Duodenal mucosa (tissue), 2 donors: ENCODE measurements around the gene IL27RA.
A peak's percentile ranks its signal among the peaks of the same experiment; 100 is the strongest.

Experiments used
- H3K27ac ChIP-seq: one replicate; pipeline ENCODE4 v1.7.0; 2013; ENCODE audit warnings: low read depth, low read length
- H3K27me3 ChIP-seq, 2 donors: one replicate each; pipeline ENCODE4 v1.7.0; 2013; ENCODE audit warnings: low read length in 2 of 2, control low read depth in 1 of 2; ENCODE audit not compliant: insufficient read depth in 2 of 2, control insufficient read depth in 1 of 2
- H3K36me3 ChIP-seq, 2 donors: one replicate each; pipeline ENCODE4 v1.7.0; 2013; ENCODE audit warnings: low read length in 2 of 2, control low read depth in 1 of 2; ENCODE audit not compliant: insufficient read depth in 2 of 2, control insufficient read depth in 1 of 2
- H3K4me1 ChIP-seq, 2 donors: one replicate each; pipeline ENCODE4 v1.7.0; 2013; ENCODE audit warnings: low read length in 2 of 2, control low read depth in 1 of 2; ENCODE audit not compliant: insufficient read depth in 2 of 2, control insufficient read depth in 1 of 2
- H3K4me3 ChIP-seq, 2 donors: one replicate each; pipeline ENCODE4 v1.7.0; 2013; ENCODE audit warnings: low read length in 2 of 2, low read depth in 1 of 2
- H3K9ac ChIP-seq, 2 donors: one replicate each; pipeline ENCODE4 v1.7.0; 2013; ENCODE audit warnings: low read length in 2 of 2, low read depth in 1 of 2
- H3K9me3 ChIP-seq, 2 donors: one replicate each; pipeline ENCODE4 v1.7.0; 2013; ENCODE audit warnings: low read length in 2 of 2, control low read depth in 1 of 2; ENCODE audit not compliant: control insufficient read depth in 1 of 2

IL27RA gene

DNA sequence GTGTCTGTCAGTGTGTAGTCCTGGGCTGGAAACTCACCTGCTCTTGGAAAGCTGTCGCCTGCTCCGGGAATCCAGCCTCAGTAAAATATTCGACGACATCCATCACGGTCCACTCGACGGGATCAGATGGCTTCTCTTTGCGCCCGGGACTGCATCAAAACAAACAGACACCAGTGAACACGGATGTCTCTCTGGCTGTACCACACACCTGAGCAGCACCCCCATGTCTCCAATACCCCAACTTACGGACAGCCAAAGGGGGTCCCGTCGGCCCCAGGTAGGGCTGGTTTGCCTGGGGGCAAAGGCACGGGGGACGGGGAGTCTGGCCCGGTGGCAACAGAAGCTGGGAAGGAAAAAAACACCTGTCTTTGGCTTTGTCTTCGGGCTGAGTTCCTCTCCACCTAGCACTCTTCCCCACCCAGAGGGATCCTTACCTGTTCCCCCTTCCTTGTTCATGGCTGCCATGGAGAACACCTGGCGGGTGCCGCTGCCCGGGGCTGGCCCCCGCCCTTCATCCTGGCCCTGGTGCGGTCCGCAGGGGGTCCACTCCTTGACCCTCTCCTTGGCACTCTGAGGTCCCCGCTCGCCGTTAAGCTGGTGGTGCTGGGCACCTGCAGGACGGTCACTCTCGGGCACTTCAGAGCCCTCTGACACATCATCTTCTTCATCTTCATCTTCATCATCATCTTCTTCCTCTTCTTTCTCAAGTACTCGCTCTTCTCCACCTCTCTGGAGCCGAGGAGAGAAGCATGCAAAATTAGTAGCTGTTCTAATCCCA is 57.3 kb downstream of the IL27RA start:
- H3K36me3 ChIP-seq, result peaks cover 7 to 10% of the 10 kb centered on the region in 2 donors
- peaks cover 6 to 7% of the 10 kb centered on the region in 2 donors for H3K9me3 ChIP-seq
- peak overlapping the region; percentile 55 to 59 for H3K4me3 ChIP-seq
- no peak overlapping the region for H3K9ac ChIP-seq
- no peaks in the 10 kb centered on the region for H3K27me3 ChIP-seq
- H3K27ac ChIP-seq, result no peak overlapping the region
- H3K4me1 ChIP-seq, result peaks cover 4 to 10% of the 10 kb centered on the region in 2 donors

DNA sequence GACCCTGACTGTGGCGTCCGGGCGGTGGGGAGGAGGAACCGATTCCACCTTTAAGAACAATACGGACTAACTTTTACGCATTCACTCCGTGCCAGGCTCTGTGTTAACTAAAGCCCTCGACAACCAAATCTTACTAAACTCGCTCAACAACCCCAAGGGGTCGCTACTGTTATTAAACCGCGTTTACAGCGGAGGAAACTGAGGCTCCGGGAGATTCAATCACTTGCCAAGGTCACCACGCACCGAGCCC is 57.8 kb downstream of the IL27RA start:
- peaks cover 7 to 10% of the 10 kb centered on the region in 2 donors for H3K36me3 ChIP-seq
- H3K9me3 ChIP-seq, result peaks cover 6 to 7% of the 10 kb centered on the region in 2 donors
- peak overlapping the region; percentile 55 to 59 for H3K4me3 ChIP-seq
- no peak overlapping the region for H3K27ac ChIP-seq
- H3K9ac ChIP-seq, result no peak overlapping the region
- peaks cover 4 to 10% of the 10 kb centered on the region in 2 donors for H3K4me1 ChIP-seq
- no peaks in the 10 kb centered on the region for H3K27me3 ChIP-seq

DNA sequence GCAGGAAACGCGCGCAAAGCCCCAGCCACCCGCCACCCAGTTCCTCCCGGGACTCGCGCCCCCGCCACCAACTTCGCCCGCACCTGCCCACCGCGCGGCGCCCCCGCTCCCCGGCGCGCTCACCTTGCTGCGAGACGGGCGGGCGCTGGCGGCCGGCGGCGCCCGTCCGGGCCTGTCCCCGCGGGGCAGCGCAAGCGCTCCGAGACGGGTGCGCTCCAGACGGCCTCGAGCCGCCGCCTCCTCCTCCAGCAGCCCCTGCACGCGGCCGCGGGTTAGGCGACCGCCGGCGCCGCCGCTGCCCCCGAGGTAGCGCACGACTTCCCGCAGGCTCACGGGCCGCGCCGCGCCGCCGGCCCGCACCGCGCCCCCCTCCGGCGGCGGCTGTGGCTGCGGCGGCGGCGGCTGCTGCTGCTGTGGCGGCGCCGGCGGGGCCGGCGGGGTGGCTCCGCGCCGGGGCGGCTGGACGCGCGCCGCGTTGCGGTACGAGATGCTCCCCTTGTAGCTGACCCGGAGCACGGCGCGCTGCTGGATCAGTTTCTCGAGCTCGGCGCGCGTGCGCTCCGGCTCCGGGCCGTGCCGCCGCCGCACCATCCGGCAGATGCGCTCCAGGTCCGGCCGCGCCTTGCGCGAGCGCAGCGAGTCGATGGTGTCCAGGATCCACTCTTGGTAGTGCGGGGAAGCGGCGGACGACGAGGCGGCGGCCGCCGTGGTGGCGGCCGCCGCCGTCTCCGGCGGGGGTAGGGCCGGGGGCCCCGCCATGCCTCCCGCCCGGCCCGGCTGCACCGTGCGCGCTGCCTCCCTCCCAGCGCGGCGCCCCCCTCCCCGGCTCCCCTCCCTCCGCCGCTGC is 58.3 kb downstream of the IL27RA start:
- Histone ChIP-seq H3K27ac (peak overlapping the region; percentile 75), H3K4me3 (peak overlapping the region; percentile 55 to 68), H3K4me1 (peaks cover 4 to 10% of the 10 kb centered on the region in 2 donors), H3K9ac (no peak overlapping the region), H3K27me3 (no peaks in the 10 kb centered on the region), H3K9me3 (peaks cover 6 to 7% of the 10 kb centered on the region in 2 donors), H3K36me3 (peaks cover 7 to 10% of the 10 kb centered on the region in 2 donors)

DNA sequence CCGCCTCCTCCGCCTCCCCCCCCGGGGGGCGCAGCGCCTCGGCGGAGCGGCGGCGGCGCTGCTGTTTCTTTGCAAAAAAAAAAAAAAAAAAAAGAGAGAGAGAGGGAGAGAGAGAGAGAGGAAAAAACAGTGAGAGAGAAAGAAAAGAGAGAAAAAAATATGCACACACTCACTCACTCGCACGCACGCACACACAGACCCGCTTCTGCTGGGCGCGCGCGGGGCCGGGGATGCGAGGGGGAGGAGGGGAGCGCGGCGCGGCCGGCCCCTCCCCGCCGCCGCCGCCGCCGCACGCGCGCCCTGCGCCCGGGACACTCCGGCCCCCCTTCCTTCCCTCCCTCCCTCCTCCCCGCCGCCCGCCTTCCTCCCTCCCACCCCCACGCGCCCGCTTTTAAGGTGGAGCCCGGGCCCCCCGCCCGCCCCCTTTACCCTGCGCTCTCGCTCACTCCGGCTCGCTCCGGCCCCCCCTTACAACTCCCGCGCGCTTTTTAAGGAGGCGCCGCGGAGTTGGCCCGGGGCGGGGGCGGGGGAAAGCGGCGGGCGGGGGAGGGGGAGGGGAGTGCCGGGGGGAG is 59.0 kb downstream of the IL27RA start, which contains the start of gene SAMD1:
TSS of gene SAMD1 (minus strand) at position 243 of the 572 bp plus-strand sequence.
- Histone ChIP-seq H3K4me1 (peaks cover 4 to 10% of the 10 kb centered on the region in 2 donors), H3K36me3 (peaks cover 7 to 10% of the 10 kb centered on the region in 2 donors), H3K4me3 (peak within 1 kb of the TSS; percentile 84 to 89), H3K27ac (peak within 1 kb of the TSS; percentile 85), H3K27me3 (no peaks in the 10 kb centered on the region), H3K9me3 (peaks cover 6 to 7% of the 10 kb centered on the region in 2 donors), H3K9ac (peak within 1 kb of the TSS; percentile 86 to 95)

DNA sequence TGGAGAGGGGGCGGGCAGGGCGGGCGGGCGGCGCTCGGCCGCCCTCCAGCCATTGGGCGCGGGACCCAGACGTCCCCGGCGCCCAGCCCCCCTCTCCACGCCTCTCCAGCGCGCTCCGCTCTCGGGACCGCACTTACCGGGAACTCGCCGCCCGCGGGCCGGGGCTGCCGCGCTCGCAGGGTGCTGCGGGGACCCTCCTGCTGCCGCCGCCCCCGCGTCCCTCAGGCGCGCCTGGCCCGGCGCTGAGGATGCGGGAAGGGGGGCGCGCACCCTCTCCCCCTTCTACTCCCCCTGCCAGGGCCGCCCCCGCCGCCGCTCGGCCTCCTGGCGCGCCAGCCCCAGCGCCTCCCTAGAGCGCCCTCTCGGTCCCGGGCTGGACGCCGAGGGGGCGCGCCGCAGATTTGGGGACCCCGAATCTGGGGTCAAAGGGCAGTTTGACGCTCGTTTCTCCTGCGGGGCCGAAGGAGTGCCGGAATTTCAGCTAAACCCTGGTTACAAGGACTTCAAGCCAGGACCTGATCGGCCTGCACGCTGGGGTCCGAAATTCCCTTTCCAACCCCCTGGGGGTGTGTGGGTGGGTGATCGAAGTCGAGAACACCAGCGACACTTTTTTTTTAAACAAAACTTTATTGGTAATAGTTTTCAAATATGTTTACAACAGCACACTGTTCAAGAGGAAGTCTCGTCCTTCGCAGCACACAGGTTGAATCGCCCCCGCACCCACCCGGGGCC is 59.7 kb downstream of the IL27RA start:
- H3K4me3 ChIP-seq, result peak overlapping the region; percentile 84 to 89
- H3K27ac ChIP-seq, result peak overlapping the region; percentile 85
- H3K4me1 ChIP-seq, result peaks cover 4 to 10% of the 10 kb centered on the region in 2 donors
- peaks cover 6 to 7% of the 10 kb centered on the region in 2 donors for H3K9me3 ChIP-seq
- peaks cover 7 to 10% of the 10 kb centered on the region in 2 donors for H3K36me3 ChIP-seq
- H3K27me3 ChIP-seq, result no peaks in the 10 kb centered on the region
- peak overlapping the region; percentile 86 to 95 for H3K9ac ChIP-seq

DNA sequence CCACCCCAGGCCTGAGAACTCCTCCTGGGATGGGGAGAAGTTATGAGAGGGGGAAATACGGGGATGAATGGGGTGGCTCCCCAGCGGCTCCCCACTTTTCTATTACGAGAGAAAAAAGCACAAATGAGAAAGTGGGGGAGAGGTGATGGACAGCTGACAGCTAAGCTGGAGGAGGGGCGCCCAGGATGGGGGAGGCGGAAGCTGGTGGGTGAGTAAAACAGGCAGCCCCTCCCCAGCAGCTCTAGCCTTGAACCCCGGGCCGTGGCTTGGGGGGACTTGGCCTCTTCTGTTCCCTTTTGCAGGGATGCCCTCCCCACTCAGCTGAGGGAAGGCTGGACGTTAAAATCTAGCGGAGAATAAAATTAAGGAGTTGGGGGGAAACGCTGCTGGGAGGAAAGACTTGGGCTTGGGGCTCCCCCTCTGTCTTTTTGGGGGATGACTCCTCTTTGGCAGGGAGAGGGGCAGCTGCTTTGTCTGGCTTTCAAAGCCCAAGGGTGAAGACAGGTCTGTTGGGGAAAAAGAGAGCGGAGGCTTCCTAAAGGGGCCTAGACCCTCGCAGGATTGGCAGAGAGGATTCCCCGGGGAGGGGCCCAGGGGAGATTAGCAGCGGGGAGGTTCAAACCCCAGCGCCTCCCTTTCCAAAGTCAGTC is 60.4 kb downstream of the IL27RA start:
- no peaks in the 10 kb centered on the region for H3K27me3 ChIP-seq
- no peak overlapping the region for H3K27ac ChIP-seq
- peaks cover 4 to 10% of the 10 kb centered on the region in 2 donors for H3K4me1 ChIP-seq
- H3K36me3 ChIP-seq, result peaks cover 13 to 17% of the 10 kb centered on the region in 2 donors
- H3K9ac ChIP-seq, result peak overlapping the region in 1 of 2 donors; percentile 86
- H3K9me3 ChIP-seq, result peaks cover 6 to 7% of the 10 kb centered on the region in 2 donors
- peak overlapping the region; percentile 84 to 89 for H3K4me3 ChIP-seq

DNA sequence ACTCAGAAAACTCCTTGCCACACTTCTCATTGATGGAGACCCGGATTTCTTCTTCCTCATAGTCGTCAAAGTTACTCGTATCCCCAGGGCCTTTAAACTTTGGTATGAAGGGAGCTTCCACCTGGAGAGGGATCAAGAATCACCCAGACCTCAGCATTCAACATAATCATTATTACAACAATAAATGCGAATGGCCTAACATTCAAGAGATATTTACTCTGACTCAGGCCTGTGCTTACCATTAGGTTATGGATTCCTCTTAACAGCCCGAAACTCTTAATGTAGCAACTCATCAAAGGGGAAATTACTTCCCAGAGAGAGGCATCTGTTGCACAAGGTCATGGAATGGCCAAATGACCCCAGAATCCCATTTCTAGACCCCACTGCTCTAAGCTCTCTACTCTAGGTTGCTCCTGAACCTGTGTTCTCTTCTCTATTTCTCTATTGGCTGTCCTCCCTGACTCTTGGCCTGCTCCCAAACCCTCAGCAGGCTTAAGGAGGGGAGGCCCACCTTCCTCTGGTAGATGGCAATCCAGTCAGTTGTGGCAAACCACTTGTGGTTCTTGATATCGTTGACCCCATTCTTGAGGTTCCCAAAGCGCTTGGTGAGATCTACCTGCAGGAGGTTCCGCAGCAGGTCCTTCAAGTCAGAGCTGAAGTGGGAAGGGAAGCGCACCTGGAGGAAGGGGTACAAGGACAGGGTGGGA is 61.7 kb downstream of the IL27RA start:
- Histone ChIP-seq H3K4me3 (no peak overlapping the region), H3K27ac (no peak overlapping the region), H3K4me1 (peaks cover 4 to 10% of the 10 kb centered on the region in 2 donors)

DNA sequence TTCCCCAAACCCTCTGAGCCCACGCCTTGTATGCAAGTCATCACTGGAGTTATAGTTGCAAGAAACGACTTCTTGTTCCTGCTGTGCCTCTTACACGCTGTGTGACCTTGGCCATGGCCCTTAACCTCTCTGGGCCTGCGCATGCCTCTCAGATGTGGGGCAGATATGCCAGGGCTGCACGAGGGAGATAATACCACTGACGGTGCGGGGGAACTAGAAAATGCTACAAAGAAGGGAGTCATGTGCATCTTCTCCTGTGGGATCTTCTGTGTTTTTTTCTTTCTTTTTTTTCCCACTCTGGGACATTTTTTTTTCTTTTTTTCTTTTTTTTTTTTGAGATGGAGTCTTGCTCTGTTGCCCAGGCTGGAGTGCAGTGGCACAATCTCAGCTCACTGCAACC is 63.3 kb downstream of the IL27RA start:
- peaks cover 8 to 18% of the 10 kb centered on the region in 2 donors for H3K36me3 ChIP-seq
- peaks cover 0 to 5% of the 10 kb centered on the region in 2 donors for H3K4me1 ChIP-seq
- H3K27ac ChIP-seq, result no peak overlapping the region
- peaks cover 6 to 7% of the 10 kb centered on the region in 2 donors for H3K9me3 ChIP-seq
- H3K4me3 ChIP-seq, result no peak overlapping the region
- no peak overlapping the region for H3K9ac ChIP-seq
- no peaks in the 10 kb centered on the region for H3K27me3 ChIP-seq

More for the DNA sequence above, 61.7 kb downstream of the IL27RA start:
- Histone ChIP-seq H3K9me3 (peaks cover 6 to 7% of the 10 kb centered on the region in 2 donors), H3K9ac (no peak overlapping the region), H3K36me3 (peaks cover 10 to 24% of the 10 kb centered on the region in 2 donors), H3K27me3 (no peaks in the 10 kb centered on the region)
